ENCODE results near the gene RNLS.

DNA sequence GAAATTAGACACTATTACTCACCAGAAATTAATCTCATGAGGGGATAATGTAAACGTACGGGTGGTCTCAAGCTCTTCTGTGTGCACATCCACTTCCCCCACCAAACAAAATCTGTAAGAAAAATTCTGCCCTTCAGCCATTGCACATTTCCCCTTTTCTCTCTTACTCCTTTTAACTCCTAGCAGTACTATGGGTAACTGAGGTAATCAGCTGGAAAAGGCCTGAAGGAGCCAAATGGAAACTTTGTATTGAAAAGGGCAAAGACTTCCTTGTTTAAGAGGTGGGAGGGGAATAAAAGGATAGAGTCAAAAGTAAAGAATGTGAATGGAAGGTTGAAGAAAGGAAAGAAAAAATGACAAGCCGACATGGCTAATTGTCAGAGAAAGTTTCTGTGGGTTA lies 273.8 kb downstream of the RNLS start:
- TF ChIP-seq, protein P1, sequence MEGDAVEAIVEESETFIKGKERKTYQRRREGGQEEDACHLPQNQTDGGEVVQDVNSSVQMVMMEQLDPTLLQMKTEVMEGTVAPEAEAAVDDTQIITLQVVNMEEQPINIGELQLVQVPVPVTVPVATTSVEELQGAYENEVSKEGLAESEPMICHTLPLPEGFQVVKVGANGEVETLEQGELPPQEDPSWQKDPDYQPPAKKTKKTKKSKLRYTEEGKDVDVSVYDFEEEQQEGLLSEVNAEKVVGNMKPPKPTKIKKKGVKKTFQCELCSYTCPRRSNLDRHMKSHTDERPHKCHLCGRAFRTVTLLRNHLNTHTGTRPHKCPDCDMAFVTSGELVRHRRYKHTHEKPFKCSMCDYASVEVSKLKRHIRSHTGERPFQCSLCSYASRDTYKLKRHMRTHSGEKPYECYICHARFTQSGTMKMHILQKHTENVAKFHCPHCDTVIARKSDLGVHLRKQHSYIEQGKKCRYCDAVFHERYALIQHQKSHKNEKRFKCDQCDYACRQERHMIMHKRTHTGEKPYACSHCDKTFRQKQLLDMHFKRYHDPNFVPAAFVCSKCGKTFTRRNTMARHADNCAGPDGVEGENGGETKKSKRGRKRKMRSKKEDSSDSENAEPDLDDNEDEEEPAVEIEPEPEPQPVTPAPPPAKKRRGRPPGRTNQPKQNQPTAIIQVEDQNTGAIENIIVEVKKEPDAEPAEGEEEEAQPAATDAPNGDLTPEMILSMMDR (IDR thresholded peaks at IDR 0.05) = no peak
- no peak for TF ChIP-seq POLR2A (IDR thresholded peaks at IDR 0.05)
